GM21723 (cell line): Measurements from ENCODE around the gene VLDLR.
"Not testable (repeated sequence)": the region's sequence is repeated elsewhere in the genome, so short reads cannot be mapped to it uniquely, and the experiment has no call there.

Experiments used
- ATAC-seq: cut with Tn5 transposase; IDR thresholded peaks from one replicate; pipeline ENCODE4 v1.9.1; 2021; ENCODE audit warnings: mild to moderate bottlenecking, moderate library complexity; ENCODE audit not compliant: unreplicated experiment

The VLDLR gene

DNA sequence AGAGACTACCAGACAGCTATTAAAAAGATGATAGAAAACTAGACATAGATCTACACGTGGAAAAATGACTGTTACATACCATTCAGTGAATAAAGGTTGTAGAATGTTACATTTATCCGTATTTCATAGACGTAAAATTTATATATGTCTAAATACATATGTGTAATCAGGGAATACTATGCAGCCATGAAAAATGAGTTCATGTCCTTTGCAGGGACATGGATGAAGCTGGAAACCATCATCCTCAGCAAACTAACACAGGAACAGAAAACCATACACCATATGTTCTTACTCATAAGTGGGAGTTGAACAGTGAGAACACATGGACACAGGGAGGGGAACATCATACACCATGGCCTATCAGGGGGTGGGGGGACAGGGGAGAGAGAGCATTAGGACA lies 85.7 kb downstream of the VLDLR start:
- not testable (repeated sequence) for ATAC-seq
